ENCODE results near the gene BEND2.
"Not testable (repeated sequence)": the region's sequence is repeated elsewhere in the genome, so short reads cannot be mapped to it uniquely, and the experiment has no call there.

Gene BEND2

DNA sequence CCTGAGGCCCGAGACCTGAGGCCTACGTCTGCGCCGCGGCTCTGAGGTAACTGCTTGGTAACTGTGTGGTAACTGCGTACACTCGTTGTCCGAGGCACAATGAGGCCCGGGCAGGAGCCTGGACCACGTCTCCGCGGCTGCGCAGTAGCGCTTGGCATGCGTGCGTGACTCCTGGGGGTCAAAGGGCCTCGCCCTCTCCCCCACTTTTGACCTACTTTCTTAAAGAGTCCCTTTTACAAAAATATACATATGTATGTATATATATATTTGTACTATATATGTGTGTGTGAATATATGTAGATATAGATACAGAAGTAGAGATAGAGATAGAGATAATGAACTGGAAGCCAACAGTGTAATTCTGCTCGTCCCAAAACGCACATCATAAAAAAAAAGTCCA, at the start of gene BEND2:
Gene BEND2 (minus strand): TSS at position 101 of the 400 bp plus-strand sequence. CDS start 136 bp downstream, outside the sequence.
- TF ChIP-seq, protein P1, sequence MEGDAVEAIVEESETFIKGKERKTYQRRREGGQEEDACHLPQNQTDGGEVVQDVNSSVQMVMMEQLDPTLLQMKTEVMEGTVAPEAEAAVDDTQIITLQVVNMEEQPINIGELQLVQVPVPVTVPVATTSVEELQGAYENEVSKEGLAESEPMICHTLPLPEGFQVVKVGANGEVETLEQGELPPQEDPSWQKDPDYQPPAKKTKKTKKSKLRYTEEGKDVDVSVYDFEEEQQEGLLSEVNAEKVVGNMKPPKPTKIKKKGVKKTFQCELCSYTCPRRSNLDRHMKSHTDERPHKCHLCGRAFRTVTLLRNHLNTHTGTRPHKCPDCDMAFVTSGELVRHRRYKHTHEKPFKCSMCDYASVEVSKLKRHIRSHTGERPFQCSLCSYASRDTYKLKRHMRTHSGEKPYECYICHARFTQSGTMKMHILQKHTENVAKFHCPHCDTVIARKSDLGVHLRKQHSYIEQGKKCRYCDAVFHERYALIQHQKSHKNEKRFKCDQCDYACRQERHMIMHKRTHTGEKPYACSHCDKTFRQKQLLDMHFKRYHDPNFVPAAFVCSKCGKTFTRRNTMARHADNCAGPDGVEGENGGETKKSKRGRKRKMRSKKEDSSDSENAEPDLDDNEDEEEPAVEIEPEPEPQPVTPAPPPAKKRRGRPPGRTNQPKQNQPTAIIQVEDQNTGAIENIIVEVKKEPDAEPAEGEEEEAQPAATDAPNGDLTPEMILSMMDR (IDR thresholded peaks at IDR 0.05; ENCODE audit: extremely low read depth, insufficient read depth, missing control alignments) = no peak

DNA sequence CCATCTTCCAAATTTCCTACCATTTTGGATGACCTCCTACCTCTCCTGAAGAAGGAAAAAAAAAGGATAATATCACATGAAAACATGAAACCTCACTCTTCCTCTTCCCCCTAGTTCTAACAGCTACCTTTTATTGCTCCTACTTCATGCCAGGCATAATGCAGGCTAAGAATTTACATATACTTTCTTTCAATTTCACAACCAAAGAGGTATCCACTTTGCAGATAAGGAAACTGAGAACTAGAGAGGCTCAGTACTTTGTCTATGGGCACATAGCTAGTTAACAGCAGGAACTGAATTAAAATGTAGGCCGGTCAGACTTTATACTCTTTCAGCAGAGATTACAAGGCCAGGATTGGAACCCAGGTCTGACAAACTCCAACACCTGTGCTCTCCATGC, 34.4 kb upstream of the BEND2 start:
- no peak for DNase-seq (ENCODE audit: low spot score)
- in situ Hi-C loops (cut with MboI; ENCODE audit: low pct_unique_long_range_greater_than_20kb, low sequenced_read_pairs, unreplicated experiment) = no loop called here
- TF ChIP-seq, protein P1 (IDR thresholded peaks at IDR 0.05; ENCODE audit: extremely low read depth, insufficient read depth, missing control alignments) = no peak

More for the DNA sequence above, at the start of gene BEND2:
- in situ Hi-C loops (cut with MboI; ENCODE audit: low pct_unique_long_range_greater_than_20kb, low sequenced_read_pairs, unreplicated experiment) = no loop called here
- no peak for DNase-seq (ENCODE audit: low spot score)

DNA sequence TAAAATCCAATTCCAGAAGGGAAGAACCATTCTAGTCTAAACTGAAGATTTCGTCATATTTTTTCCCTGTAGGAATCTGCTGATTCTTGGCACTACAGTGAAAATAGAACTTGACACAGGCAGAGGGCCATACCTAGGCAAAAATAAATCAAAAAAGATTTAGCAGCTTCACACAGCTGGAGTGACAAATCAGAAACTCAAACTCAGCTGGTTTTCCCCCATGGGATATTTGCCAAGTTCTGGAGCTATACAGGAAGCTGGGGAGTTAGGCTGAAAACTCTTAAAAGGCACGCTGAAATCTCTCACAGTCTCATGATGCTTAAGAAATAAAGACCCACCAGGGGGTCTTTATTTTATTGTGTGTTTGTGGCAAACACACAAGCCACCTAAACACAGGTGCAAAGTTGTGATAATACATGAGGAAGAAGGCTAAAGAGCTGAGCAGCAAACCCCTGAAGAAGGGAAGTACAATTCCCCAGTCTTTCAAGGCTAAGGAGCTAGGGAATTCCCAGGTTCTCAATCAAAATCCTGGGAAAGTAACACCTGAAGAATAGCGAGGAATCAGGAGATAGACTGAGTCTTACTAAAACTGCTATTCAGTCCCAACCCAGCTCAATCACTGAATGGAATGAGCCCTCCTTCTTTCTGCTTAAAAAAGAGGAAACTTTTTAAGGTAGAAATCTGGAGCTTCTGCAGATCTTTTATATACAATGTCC, 32.1 kb upstream of the BEND2 start:
- TF ChIP-seq, protein P1 (IDR thresholded peaks at IDR 0.05; ENCODE audit: extremely low read depth, insufficient read depth, missing control alignments) = no peak

DNA sequence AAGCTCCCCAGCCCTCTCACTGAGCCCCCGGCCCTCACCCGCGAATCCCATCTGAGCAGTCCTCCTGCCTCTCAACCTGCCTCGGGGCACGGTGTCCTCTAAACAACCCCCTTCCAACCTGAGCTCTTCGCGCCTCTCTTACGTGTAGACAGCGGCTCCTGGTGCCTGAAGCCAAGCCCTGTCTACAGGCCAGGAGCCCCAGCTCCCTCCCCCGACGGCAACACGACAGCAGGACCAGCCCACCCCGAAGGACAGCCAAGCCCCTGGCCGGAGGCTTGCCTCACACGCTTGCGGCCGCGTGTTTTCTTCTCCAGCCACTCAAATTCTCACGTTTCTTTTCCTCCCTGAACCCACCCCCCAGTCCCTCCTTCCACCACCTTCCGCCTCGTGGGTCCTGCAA, 9.0 kb upstream of the BEND2 start:
- in situ Hi-C loops (cut with MboI; ENCODE audit: low pct_unique_long_range_greater_than_20kb, low sequenced_read_pairs, unreplicated experiment); DNase-seq (ENCODE audit: low spot score): not testable (repeated sequence)

More for the DNA sequence above, 32.1 kb upstream of the BEND2 start:
- DNase-seq (ENCODE audit: low spot score) = no peak
- in situ Hi-C loops (cut with MboI; ENCODE audit: low pct_unique_long_range_greater_than_20kb, low sequenced_read_pairs, unreplicated experiment) = no loop called here

DNA sequence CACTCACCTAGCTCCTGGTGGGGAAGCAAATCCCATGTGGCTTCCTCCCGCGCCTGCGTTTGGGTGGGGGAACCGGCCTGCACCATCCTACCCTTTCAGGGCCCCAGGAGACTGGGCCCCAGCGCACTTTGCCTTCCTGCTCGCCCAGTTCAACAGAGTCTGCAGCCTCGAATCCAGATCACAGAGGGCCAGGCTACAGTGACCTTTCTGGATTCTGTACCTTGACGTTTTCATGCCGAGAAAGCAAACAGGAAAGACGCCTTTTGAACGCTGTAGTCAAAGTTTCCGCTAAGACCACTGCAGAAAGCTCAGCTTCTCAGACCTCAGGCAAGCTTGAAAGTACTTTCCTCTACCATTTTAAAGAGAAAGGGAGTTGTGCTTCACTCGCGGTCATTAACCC, 7.4 kb upstream of the BEND2 start:
- no peak for DNase-seq (ENCODE audit: low spot score)
- in situ Hi-C loops (cut with MboI; ENCODE audit: low pct_unique_long_range_greater_than_20kb, low sequenced_read_pairs, unreplicated experiment) = no loop called here
- TF ChIP-seq, protein P1 (IDR thresholded peaks at IDR 0.05; ENCODE audit: extremely low read depth, insufficient read depth, missing control alignments) = no peak

DNA sequence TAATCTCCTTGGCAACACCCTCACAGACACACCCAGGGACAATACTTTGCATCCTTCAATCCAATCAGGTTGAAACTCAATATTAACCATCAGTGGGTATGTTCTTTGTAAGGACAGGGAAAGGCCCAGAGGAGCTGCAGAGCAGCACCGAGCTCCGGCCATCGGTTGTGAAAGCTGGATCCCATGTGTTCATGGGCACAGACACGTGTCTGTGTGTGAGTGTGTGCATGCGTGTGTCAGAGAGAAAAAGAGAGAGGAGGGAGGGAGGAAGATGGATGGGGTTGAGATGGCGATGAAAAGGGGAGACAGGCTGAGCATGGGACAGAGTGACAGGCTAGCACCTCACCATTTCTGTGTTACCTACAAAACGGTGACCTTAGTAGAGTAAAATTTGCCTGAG, 6.8 kb upstream of the BEND2 start:
- in situ Hi-C loops (cut with MboI; ENCODE audit: low pct_unique_long_range_greater_than_20kb, low sequenced_read_pairs, unreplicated experiment) = no loop called here
- no peak for DNase-seq (ENCODE audit: low spot score)
- TF ChIP-seq, protein P1 (IDR thresholded peaks at IDR 0.05; ENCODE audit: extremely low read depth, insufficient read depth, missing control alignments) = no peak

DNA sequence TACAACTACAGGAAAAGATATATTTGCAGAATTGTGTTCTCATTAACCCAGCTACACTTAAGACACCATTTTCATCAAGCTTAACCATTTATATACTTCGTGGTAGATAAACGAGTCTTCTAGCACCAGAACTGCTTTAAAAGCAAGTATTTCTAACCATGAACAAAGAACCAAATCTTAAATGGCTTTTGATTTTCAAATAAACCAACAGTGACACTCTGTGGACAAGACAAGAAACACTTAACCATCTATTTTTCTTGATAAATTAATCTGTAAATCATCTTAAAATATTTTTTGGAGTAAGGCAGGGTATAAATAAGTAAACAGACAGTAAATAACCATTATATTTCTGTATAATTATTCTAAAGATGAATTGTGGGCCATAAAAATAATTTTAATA, 10.2 kb downstream of the BEND2 start:
- no peak for DNase-seq (ENCODE audit: low spot score)
- in situ Hi-C loops (cut with MboI; ENCODE audit: low pct_unique_long_range_greater_than_20kb, low sequenced_read_pairs, unreplicated experiment) = no loop called here
- TF ChIP-seq, protein P1 (IDR thresholded peaks at IDR 0.05; ENCODE audit: extremely low read depth, insufficient read depth, missing control alignments) = no peak

Measured in GM13977 (cell line).